ENCODE results near the gene ERBB2.

DNA sequence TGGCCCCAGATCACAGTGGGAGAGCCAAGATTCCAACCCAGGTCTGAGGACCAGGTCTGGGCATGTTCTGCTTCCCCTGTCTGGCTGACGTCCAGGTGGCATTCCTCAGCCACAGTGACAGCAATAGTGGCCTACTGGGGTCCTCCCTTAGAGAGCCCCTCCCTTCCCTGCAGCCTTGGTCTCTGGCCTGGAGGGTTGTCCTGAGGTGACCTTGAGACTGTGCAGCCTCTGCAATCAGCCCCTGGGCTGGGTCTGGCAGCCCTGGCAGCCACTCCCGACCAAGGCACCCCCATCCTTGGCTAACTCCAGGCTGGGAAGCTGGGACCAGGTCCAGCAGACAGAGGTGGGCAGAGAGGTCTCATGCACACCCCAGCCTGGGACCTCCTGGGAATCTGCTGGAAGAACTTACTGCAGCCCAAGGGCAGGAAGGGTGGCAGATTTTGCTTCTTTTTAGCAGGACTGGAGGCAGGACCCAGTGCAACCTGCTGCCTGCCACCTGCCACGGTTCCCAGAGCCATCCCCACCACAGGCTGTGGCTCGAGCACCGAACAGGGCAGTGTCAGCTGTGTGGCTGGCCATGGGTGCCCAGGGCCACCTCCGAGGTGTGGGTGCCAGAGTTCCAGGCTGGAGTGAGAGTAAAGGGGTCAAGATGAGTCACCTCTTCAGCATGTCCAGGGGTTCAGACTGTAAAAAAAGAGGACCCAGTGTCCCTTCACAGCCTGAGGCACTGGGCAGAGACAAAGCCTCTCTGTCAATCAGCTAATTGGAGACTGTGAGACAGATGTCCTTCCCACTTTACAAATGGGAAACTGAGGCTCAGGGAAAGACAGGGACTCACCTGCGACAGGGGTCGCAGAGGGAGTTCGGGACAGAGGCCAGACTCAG, 50.5 kb downstream of the ERBB2 start:
- TF ChIP-seq EZH2 (IDR thresholded peaks at IDR 0.05; ENCODE audit: insufficient read depth, poor library complexity, severe bottlenecking): no peak
- no peak for TF ChIP-seq EZH2phosphoT487 (IDR thresholded peaks at IDR 0.05; ENCODE audit: insufficient read depth, low read depth)

Measured in GM23248 (cell line).